ENCODE measurements around the gene KLRF2.

The KLRF2 gene

DNA sequence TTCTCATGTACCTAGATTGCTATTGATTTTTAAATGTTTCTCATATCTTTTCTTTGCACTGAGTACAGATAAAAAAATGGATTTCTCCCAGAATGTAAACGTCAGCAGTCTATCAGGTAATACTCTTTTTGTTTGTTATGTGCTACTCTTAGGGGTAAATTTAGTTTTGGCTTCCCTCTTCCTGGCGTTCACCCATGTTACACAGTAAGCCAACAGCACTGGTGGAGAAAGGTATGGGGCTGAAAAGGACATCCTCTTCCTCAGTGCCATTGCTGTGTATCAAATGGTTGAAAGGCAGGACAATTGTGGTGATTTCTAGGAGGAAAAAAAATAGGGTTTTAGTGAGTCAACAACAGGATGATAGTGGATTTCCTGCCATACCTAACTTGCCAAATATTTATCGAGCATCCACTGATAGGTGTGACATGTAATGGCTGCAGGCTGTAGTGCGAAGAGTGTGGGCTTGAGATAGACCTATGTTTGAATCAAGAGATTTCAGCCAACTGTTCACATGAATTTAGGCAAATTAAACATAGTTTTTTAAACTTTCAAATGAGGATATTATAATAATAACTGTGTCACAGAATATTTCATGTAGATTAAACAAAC lies 7.5 kb downstream of the KLRF2 start:
- no peak for DNase-seq

DNA sequence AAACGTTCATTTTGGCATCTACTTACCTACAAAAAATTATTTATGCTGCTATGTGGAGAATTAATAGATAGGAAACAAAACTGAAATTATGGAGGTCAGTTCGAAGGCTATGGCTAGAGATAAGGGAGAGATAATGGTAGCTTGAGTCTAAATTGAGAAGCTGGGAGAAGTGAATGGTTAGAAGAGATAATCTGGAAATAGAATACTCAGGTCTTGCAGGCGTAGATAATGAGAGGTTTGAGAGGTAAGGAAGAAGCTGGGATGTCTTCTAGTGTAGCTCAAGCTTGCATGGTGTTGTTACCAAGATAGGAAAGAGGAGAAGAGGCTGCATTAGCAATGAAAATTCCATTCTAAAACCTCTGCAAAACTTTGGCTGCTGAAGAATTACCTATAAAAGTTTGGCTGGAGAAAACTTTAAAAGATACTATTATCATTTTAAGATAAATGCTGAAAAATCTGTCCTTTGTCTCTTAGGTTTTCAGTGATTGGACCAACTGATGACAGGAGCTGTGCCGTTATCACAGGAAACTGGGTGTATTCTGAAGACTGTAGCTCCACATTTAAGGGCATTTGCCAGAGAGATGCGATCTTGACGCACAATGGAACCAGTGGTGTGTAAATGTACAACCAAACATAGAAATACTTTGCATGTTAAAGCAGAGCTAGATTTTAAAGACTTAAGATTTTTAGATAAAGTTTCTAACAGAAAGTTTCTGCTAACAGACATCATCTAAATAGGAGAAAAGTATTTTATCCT lies 14.1 kb downstream of the KLRF2 start:
- DNase-seq, result no peak

GRCh38 chr12:9897535-9897934 lies 16.2 kb downstream of the KLRF2 start:
- DNase-seq, result no peak

DNA sequence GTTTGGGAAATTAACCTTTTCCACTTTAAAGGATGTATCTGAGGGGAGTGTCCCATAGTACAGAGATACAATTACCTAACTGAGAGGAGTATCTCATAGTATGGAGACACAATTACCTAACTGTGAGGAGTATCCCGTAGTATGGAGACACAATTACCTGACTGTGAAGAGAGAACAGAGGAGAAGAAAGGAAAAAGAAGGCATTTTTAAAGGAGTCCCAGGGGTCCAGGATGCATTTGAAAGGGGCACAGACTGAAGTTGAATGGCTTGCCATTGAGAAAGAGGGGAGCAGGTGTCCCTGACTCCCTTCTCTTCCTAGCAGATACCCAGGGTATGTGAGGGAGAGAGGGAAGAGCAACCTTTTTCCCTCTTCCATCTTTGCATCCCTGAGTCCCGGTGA lies 17.9 kb downstream of the KLRF2 start:
- no peak for DNase-seq

- no peak for DNase-seq
Measured at GRCh38 chr12:9900930-9901329, 19.6 kb downstream of the KLRF2 start.

GRCh38 chr12:9902539-9903228 lies 21.4 kb downstream of the KLRF2 start:
- no peak for DNase-seq

DNA sequence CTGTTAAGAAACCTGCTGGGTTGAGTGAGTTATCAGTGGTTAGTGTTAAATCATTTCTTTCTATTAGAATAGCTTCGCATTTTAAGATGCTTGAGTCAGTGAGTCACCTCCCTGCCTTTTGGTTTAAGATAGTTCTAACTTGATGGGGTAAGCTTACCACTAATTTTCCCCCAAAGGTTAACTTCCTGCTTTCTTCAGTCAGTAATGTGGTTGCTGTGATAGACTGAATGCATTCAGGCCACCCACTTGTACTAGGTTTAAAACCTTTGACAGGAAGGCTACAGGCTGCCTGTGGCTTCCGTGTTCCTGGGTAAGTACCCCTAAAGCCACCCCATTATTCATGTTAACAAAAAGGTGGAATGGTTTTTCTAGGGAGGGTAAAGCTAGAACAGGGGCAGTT lies 25.6 kb downstream of the KLRF2 start:
- peak; percentile 5 for DNase-seq

DNA sequence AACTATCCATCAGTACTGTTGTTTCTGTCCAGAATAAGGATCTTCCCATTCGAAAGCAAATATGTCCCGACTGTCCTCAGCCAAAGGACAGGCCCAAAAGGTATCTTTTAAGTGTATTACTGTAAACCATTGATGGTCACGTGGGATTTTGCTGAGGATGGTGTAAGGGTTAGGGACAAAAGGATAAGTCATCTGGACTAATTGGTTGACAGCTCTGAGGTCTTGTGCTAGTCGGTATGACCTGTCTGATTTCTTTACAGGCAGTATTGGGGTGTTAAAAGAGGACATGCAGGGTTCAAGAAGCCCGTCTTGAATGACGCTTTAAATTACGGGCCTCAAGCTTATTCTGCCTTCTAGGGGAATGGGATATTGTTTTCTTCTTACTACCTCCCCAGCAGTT lies 26.5 kb downstream of the KLRF2 start:
- no peak for DNase-seq

- no peak for DNase-seq
Measured at GRCh38 chr12:9908350-9908749, 27.1 kb downstream of the KLRF2 start.

DNA sequence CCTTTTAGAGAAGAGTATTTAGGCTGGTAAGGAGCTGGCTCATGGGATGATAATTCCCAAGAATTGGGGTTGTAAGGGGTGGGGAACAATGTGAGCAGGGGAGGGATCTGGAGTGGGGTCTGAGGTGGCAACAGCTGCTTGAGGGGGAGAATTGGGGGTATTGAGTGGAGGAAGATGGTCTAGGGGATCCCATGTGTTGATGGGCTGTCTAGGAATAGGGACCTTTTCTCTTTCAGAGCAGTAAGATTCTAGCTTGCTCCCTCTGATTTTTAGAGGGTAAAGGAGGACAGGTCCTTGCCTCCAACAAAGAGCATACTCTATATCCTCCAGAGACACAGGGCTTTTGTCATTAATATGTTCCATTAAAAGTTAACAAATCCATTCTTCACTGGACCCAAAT lies 28.4 kb downstream of the KLRF2 start:
- no peak for DNase-seq

- no peak for DNase-seq
Measured at GRCh38 chr12:9910716-9911421, 29.6 kb downstream of the KLRF2 start.

GRCh38 chr12:9911708-9912107 lies 30.4 kb downstream of the KLRF2 start:
- DNase-seq, result no peak

- no peak for DNase-seq
Measured at GRCh38 chr12:9919443-9919842, 38.2 kb downstream of the KLRF2 start.

DNA sequence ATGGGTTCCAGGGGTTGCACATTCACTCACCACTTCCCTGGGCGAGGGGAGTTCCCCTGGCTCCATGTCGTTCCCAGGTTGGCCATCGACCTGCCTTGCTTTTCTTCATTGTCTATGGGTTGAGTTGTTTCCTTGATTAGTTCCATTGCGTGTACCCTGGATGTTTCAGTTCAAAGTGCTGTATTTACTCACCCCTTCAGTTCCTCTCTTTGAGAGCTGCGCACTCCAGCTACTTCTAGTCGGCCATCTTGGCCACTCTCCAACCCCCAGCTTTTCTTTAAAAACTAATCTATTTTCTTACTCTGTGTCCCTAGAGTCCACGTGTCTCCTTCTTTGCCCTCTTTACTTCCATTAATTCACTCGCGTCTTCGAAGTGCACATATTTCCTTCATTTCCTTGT lies 39.2 kb downstream of the KLRF2 start:
- DNase-seq, result no peak

GRCh38 chr12:9922429-9922828 lies 41.1 kb downstream of the KLRF2 start:
- no peak for DNase-seq

- no peak for DNase-seq
Measured at GRCh38 chr12:9925705-9926393, 44.6 kb downstream of the KLRF2 start.

- no peak for DNase-seq
Measured at GRCh38 chr12:9926876-9927275, 45.6 kb downstream of the KLRF2 start.

DNA sequence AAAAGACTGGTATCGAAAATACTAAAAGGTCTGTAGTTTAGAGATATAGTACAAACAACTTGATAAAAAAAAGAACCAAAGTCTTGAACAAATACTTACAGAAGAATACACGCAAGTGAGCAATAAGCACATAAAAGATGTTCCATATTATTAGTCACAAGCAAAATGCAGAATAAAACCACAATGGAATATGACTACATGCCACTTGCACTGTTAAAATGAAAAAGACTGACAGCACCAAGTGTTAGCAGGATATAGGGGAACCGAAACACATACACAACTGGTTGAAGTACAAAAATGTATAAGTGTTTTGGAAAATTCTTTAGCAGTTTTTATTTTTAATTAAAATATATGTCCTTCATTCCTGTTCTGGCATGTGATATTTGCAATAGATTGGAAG lies 47.3 kb downstream of the KLRF2 start:
- no peak for DNase-seq

DNA sequence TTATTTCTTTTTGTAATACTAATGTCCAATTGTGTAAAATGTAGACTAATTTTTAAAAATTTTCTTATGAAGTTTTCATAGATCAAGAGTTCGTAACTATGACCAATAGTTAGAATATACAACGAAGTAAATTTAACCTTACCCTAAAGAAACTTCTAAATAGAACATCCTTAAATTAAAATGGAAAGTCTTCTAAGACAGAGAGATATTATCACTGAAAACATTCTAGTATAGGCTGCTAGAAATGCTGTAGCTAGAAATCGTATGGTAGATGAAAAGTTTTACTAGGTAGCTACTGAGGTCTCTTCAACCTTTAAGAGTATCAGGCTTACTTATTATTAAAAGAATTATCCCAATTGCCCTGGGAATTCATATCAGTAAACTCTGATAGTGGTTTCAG lies 50.0 kb downstream of the KLRF2 start:
- no peak for DNase-seq

GRCh38 chr12:9932270-9932669 lies 51.0 kb downstream of the KLRF2 start, which contains the start of gene CLEC2A:
Gene CLEC2A, minus strand, starts transcription at chr12:9932370. Its CDS starts 41 bp downstream, at chr12:9932329.
- DNase-seq, result no peak

- no peak for DNase-seq
Measured at GRCh38 chr12:9933958-9934357, 52.7 kb downstream of the KLRF2 start.

GRCh38 chr12:9935026-9935425 lies 53.7 kb downstream of the KLRF2 start:
- DNase-seq, result no peak

GRCh38 chr12:9936591-9936990 lies 55.3 kb downstream of the KLRF2 start:
- DNase-seq, result no peak

Measured in stimulated activated CD4-positive, alpha-beta T cell treated with anti-CD3 and anti-CD28 coated beads, Interleukin-4, amount 100 ng/mL, for 1 hour (primary cell).